Hematopoietic multipotent progenitor cell treated with erythropoietin and hydrocortisone succinate and interleukin-3 and kit ligand, for 8 days (in vitro differentiated cells): ENCODE data around the gene DIPK2A.

Experiments
- DNase-seq: peaks from one replicate; pipeline ENCODE4 v3.0.0-alpha.2; 2015

DIPK2A gene, protein sequence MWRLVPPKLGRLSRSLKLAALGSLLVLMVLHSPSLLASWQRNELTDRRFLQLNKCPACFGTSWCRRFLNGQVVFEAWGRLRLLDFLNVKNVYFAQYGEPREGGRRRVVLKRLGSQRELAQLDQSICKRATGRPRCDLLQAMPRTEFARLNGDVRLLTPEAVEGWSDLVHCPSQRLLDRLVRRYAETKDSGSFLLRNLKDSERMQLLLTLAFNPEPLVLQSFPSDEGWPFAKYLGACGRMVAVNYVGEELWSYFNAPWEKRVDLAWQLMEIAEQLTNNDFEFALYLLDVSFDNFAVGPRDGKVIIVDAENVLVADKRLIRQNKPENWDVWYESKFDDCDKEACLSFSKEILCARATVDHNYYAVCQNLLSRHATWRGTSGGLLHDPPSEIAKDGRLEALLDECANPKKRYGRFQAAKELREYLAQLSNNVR

DNA sequence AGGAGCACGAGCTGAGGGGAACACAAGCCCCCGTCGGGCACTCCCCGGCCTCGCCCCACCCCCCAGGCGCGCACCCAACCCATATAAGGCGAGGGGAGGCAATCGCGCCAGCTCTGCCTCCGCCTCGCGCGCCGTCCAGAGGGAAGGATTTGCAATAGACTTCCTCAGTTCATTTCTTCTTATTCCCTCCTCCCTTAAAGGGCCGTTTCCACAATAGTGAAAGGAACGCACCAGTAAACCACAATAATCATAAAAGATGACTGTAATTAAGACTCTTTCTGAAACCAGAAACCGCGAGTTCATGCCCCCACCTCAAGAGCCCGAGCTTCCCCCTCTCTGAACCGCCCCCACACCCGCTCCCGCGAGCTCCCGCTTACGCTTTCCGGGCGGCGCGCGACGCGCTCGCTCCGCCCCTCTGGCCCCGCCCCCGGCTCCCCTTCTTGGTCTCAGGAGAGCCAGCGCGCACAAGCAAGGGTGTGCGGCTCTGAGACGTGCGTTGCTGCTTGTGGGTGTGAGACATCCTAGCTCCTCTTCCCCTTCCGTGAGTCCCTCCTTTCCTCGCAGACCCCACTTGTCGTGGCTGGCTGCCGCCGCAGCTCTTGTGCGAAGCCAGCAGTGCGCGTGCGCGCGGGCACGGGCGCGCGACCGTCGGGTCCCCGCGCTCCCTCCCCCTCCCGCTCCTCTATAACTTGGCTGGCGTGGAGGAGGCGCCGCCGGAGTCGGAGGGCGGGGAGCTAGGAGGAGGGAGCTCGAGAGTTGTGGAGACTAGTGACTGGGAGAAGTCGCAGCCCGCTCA lies at the start of gene DIPK2A:
TSS of gene DIPK2A (plus strand) at position 465 of the 796 bp plus-strand sequence. CDS start 510 bp downstream, outside the sequence.
- peak; percentile 94 for DNase-seq

DNA sequence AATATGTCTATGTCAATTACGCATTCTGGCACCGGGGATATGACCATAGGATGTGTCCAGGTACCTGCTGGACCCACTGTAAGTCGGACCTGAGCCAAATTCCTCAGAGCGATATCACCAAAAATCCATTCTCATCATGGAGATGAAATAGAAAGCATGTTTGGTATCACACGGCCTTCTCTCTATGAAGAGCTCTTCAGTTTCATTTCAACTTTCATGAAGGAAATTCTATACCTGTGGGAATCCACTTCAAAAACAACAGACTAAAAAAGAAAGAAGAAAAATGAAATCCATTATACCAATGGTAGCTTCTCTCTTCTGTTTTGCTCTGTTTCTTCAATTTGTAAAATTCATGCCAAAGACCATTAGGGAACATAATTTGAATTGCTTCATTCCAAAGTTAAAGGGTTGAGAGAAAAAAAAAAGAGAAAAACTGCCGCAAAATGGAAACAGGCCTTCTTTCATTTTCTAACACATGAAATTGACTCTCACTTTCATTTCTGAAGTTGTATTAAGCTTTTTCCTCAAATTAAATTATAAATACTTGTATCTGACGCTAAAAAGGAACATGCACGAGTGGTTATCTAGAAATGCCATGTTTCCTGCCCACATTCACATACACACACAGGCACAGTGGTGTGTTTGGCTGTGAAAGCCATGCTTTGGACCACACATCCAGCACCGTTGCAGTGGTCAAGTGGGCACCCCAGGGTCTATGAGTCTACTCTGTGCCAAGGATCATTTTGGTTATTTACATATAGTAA lies 46.9 kb upstream of the DIPK2A start:
- DNase-seq: no peak

DNA sequence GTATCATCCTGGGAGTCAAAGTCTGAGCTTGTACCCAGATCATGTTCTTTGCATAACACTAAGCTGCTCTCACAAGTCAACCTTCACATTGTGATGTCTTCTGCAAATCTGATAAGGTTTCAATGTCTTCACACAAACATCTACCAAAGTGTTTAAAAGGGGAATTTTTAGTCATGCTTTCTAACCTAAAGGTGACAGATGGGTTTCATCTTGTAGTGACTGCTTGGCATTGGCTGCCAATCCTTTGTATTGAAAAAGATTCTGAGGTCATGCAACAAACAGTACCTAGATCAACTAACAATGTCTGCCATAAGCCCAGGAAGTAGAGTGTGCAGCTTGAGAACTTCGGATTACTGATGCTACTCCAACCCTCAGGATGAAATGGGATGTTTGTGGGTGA lies 43.6 kb upstream of the DIPK2A start:
- DNase-seq: no peak

DNA sequence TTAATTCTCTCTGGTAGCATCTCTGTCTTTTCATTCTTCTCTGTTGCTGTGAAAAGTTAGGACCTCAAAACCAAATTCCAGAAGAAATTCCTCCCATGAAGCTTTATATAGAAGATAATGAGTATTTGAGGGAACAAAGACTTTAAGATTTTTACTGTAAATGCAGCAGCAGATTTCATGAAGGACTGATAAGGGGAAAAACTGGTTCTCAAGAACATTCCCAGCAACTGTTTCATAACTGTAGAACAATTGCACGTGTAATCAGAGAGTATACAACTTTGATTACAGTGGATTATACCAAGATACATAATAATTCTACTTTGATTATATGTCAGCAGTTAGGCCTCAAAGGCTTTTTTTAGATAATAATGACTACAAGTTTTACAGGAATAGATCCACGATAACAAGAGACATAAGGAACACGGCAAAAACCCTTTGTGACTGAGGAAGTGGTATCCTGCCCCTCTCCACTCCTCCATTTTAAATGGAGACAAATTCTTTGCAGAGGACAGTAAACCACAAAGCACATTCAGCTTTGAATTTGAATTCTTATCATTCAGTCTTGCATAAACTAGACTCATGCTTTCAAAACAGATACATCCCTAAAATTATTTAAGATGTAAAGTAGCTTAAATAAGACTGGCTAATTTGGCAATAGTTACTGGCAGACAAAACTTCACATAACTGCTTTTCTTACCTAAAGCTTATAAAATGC lies 42.9 kb upstream of the DIPK2A start:
- DNase-seq: no peak

DNA sequence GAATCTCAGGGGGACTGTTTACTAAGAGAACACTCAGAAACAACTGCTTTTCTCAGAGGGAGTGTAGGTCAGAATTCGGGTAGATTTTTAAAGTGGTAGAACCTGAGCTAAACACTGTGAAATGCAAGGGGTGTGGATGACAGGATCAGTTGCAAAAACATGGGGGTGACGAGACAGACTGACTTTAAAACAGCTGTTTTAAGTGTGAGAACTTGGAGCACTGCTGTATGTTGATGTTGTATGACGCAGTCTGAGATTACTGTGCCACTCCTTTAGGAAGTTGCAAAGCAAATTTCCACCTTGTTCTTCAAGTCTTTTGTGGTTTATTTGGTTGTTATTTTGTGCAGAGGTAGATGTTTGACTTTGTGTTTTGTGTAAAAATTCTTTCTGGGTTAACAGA lies 36.8 kb upstream of the DIPK2A start:
- DNase-seq: no peak

DNA sequence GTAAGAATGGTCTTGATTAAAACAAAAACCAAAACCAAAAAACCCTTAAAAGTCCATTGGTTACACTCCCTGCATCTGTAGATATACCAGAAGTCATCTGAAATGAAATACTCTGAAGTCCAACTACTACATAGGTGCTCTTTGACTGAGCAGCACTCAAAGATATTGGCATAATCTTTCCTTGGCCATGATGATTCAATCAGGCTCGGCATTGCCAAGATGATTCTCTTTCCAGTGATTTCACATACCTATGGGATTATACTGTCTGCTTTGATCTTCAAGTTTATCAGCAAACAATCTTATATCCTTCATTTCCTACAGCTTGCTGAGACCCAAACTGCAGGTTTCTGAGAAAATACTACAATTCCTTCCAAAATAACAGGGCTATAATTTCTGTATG lies 35.9 kb upstream of the DIPK2A start:
- no peak for DNase-seq

DNA sequence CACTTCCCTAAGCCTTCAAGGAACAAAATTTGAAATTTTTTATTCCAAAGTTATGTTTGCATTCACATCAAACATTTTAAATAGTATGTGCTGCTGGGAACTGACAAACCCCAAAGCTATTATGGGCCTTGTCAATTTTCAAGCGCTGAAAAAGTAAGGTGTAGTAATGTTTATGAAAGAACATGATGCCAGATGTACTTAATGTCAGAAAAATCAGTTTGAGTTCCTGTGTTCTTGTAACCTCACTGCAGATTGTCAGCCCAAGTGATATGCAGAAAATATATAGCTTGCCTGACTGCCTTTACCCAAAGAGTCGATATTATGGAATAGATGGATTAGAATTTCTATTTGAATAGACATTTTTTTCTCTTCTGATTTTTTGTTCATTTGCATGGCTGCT lies 20.8 kb upstream of the DIPK2A start:
- DNase-seq: no peak

DNA sequence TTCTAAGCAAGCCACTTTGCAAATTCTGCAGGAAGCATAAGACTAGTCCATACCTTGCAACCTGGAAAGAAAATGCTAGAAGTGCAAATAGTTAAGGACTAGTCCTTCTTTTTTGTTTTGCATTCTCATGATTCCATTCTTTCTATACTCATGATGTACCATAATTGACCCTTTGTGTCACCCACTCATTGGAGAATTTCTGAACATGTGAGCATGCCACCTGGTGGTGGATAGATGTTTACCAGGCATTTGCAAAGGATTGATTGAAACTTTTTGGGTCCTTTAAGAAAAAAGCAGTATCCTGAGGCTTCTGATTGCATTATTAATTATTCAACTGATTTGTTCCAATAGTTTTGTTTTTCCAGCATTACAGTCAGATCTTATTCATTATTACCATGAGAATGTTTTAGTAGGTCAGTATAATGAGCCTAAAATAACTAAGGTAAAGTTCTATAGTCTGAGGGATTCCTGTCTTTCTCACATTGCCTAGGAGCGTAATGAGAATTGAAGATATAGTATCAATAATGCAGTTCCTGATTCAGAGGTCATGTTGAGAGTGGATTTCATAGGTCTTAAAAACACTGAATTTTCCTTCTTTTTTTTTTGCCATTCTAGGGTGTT lies 20.2 kb upstream of the DIPK2A start:
- DNase-seq: peak; percentile 64

DNA sequence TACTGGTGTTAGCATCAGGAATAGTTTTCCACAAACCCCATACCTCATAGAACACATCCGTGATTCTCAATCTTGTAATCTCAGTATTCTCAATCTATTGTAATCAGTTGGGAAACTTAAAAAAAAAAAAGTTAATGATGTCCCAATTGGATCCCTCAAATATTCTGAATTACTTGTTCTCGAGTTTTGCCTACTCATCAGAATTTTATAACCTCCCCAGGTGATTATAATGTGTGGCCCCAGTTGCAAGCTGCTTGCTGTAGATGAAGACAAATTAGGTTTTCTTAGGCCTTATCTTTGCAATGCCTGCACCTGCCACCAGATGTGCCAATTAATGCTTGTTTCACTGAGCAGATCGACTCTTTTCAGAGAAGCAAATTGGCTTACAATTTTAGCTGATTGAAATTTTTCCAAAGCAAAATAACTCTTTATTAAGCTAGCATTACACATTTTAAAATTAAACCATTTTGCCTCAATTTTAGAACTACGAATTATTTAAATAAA lies 19.0 kb upstream of the DIPK2A start:
- DNase-seq: no peak

DNA sequence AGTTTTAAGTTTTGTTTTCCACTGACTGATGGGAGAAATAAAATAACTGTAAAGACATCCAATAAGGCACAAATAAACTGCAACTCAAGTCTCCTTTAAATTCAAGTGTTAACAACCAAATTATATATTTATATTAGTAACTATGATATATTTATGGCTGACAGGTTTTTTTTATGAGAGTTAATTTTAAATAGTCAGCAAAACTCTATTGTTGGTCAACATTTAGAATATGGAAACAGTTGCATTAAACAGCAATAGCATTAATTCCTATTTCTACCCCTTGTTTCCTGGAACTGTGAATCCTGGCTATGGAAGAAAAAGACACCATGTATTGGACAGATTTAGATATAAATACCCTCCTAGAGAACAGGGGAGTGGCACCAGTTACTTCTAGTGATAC lies 16.5 kb upstream of the DIPK2A start:
- DNase-seq: no peak

DNA sequence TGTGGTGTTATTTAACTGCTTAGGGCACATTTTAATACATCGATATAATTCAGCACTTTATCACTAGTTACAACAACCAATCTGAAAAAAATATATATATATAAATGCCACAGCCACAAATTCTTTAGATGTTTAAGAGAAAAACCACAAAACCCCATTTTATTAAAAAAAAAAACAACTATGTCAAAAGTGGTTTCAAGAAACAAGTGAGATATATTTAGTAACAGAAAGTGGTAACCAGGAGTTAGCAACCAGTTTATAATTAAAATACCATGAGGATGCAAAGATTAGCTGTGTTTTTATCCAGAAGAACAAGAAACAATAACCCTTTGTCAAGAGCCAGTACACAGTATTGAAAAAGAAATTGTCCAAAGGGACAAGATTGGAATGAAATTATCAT lies 14.8 kb upstream of the DIPK2A start:
- no peak for DNase-seq

DNA sequence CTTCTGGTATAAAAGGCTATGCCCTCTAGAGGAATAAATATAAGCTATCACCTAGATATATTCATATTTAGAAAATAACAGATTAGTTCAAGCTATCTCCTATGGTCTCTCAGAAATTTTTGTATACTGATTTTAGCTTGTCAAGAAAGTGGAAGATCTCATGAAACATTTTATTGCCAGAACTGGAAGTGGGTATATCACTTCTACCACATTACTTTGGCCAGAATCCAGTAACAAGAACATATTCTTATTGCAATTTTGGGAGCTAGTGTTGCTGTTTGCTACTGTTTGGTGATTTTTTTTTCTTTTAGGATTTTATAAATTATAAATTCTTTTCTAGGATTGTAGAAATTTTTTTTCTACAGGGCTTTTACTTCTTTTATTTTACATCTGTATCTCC lies 14.2 kb upstream of the DIPK2A start:
- DNase-seq: no peak

DNA sequence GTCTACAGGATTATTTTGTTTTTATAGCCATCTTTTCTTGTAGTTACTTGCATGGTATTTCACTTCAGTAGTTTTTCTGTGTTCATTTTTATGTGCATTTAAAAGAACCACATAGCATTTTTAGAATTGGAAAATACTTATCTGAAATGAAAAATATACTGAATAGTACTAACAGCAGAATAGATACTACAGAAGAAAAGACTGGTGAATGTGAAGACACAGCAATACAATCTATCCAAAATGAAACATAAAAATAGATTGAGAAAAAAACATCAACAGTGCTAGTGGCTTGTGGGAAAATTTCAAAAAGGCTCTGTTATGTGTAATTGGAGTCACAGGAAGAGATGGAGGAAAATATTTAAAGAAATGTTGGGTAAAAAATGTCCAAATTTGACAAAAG lies 12.7 kb upstream of the DIPK2A start:
- DNase-seq: no peak

DNA sequence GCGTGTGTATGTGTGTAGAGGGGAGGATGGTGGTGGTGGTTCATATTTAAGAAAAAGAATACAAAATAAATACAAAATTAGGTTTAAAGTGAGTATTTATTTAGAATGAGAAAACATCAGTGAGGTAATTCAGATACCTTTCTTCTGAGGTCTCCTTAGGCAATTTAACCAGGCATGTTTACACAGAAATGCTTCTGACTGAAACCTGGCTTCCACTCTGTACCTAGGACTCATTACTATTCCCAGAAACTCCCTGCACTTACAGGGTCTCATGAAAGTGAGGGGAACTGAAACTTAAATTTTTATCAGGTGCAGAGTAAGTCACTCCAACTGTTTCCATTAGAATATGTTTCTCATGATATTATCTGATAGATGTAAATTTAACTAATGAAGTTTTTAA lies 10.3 kb upstream of the DIPK2A start:
- no peak for DNase-seq

DNA sequence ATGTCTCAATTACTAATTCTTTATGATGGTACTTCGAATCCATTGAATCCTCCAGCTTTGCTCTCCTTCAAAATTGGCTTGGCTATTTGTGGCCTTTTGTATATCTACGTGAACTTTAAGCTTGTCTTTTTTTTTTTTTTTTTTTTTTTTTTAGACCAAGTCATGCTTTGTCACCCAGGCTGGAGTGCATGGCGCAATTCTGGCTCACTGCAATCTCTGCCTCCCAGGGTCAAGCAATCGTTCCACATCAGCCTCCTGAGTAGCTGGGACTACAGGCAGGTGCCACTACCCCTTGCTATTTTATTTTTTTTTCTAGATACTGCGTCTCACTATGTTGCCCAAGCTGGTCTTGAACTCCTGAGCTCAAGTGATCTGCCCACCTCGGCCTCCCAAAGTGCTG lies 7.7 kb upstream of the DIPK2A start:
- DNase-seq: no peak

DNA sequence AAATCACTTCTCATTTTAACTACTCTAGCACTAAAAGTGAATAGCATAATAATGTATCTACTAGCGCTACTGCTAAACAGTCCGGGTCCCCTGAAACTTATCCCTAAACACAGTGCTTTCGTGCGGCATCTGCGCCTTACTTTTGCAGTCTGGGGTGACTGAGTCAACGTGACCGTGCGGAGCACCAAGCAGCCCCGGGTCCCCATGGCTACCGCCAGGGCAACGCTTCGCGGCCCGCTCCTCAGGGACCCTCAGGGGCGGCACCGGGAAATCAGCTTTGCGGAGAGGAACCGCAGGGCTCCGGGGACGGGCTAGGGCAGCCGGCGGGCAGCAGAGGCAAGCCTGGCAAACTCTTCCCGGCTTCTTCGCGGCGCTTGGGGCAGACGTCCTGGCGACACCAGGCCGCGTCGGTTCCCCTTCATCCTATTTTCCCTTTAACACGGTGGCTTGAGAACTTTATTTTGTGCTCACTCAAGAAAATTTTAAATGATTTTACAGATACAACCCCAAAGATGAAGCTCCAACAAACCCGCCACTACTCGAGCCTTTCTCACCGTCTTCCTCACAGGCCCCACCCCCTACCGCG lies 757 bp upstream of the DIPK2A start:
- DNase-seq: peak; percentile 67

DNA sequence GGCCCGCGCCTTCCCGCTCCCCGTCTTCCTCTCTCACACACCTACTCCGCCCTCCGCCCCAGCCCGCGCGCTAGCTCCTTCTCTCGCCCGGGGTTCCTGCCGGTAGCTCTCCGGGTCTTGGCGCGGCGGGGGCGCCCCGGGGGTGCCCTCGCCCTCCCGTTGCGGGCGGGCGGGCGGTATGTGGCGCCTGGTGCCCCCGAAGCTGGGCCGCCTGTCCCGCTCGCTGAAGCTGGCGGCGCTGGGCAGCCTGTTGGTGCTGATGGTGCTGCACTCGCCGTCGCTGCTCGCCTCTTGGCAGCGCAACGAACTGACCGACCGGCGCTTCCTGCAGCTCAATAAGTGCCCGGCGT lies 507 bp downstream of the DIPK2A start:
- DNase-seq: peak; percentile 67

DNA sequence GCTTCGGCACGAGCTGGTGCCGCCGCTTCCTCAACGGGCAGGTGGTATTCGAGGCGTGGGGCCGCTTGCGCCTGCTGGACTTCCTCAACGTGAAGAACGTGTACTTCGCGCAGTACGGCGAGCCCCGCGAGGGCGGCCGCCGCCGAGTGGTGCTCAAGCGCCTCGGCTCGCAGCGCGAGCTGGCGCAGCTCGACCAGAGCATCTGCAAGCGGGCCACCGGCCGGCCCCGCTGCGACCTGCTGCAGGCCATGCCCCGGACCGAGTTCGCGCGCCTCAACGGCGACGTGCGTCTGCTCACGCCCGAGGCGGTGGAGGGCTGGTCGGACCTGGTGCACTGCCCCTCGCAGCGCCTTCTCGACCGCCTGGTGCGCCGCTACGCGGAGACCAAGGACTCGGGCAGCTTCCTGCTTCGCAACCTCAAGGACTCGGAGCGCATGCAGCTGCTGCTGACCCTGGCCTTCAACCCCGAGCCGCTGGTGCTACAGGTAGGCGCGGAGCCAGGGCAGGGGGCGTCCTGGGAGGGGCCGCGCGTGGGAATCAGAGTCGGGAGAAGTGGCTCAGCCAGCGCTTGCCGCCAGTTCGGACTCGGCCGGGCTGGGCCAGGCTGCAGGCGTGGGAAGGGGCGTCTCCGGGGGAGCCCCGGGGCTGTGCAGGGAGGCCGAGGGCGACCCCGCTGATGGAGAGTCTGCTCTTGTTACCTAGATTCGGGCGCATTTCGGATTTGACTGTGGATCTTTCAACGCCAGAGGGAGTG lies 1.1 kb downstream of the DIPK2A start:
- no peak for DNase-seq

DNA sequence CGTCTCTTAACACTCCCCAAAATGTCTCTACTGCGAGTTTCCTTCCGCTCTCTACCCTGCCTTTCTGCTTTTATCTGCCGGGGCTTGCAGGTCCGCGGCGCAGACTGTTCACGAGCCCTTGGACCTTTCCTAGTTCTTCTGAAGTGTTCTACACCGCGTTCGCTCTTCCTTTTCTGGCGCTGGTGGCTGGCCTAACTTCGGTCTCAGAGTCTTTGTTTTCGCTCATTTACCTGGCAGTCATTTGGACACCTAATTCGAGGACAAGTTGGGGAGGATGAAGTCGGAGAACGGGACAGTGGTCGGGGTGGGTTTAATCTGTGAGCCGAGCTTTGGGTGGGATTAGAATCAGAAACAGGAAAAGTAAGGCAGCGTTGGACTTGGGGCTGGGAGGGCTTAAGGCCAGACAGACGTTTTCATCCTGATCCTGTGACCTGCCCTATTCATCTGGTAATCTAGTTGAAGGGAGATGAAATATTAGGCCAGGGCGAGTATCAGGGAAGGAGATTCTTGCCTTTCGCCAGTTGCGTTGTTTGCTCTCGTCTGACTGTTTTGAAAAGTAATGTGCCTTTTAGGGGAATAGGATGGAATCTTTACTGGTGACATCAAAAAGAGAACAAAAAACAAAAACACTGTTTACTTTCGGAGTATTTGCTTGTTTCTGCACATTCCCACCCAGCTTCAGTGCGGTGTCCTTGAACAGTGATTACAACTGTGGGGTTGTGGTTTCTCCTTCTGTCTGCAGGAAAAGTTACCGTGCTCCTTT lies 1.8 kb downstream of the DIPK2A start:
- DNase-seq: peak; percentile 89
